ENCODE measurements around the gene SLC23A1. TPM values are rescaled to one million over a fixed set of nuclear protein-coding genes. Genes with fewer than 3 reads are reported as not detected.
"Not testable (repeated sequence)": the region's sequence is repeated elsewhere in the genome, so short reads cannot be mapped to it uniquely, and the experiment has no call there.

SLC23A1 gene
- total RNA-seq, 1 donor from 2014 or later: not detected

DNA sequence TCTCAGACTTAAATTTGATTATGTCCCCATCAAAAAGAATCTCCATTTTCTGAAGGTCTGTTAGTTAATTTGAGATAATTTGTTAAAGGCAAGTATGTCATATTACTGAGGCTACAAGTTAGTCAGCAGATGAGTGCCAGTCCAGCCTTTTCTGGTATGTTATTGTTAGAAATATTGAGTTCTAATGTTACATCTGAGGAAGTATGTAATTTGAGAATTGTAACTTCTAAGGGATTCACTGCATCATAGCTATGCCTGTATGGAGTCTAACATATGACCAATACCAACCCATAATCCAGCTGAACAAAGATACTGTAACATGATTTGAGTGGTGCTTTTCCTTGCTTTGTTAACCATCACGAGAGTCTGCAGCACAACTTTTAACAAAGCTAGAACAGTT is 13.9 kb downstream of the SLC23A1 start:
- DNase-seq: no peak

DNA sequence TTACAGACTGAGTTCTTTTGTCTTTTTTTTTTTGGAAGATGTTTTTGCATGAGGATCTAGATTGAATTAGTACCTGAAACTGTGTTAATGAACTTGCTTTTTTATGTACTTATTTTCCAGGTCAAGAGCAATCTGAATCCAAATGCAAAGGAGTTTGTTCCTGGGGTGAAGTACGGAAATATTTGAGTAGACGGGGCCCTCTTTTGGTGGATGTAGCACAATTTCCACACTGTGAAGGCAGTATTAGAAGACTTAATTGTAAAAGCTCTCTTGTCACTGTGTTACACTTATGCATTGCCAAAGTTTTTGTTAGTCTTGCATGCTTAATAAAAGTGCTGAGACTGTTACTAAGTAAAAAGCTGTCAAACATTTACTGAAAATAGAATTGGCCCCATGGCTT is 14.5 kb downstream of the SLC23A1 start:
- DNase-seq: no peak

DNA sequence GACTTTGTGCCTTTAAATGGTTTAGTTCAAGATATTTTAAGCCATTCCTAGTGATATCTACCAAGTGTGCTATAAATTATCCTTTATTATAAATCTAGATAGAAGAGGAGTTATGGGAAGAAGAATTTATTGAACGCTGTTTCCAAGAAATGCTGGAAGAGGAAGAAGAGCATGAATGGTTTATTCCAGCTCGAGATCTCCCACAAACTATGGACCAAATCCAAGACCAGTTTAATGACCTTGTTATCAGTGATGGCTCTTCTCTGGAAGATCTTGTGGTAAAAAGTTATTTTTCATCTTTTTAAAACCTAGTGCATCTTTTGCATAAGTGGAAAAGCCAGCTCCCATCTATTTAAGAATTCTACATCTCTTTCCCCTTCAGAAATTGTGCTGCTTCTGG is 18.6 kb downstream of the SLC23A1 start:
- DNase-seq: no peak

DNA sequence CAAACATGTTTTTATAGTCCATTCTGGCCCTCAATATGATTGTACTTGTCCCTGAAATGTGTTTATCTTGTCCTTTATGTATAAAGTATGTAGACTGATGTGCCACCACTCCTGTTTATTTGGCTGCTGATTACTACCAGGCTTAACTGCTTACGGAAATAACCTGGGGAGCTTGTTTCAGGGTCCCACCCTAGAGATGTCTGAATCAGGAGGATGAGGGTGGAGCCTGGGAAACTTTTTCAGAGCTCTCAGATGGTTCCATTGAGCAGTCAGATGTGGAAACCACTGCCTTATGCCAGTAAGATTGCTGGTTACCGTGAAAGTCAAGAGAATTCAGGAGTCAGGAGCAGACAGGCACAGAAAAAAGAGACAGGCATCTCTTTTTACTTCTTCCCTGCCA is 19.2 kb downstream of the SLC23A1 start:
- DNase-seq: no peak

DNA sequence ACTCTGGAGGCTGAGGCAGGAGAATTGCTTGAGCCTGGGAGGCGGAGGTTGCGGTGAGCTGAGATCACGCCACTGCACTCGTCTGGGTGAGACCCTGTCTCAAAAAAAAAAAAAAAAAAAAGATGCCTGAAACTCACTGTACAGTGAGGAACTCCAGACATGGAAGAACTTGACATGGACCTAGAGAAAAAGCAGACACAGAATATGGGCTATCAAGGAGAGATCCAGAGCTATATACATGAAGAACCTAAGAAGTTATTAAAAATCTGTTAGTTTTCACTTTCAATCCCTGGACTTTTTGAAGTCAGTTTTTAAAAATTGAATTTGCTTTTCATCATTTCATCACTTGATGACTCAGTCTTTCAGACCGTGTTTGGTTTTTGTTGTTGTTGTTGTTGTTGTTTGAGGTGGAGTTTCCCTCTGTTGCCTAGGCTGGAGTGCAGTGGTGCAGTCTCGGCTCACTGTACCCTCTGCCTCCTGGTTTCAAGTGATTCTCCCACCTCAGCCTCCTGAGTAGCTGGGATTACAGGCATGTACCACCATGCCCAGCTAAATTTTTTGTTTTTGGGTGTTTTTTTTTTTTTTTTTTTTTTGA is 21.2 kb downstream of the SLC23A1 start:
- DNase-seq: no peak

DNA sequence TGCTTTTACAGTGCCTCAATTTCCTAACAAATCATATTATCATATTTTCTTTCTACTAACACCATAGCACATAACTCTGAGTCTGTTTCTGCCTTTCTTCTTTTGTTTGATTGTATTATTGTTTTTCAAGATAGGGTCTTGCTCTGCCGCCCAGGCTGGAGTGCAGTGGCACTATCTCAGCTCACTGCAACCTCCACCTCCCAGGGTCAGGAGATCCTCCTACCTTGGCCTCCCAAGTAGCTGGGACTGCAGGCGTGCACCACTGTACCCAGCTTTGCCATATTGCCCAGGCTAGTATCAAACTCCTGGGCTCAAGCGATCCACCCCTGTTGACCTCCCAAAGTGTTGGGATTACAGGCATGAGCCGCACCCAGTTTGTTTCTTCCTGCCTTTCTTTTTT is 22.7 kb downstream of the SLC23A1 start:
- DNase-seq: no peak

- DNase-seq: no peak
Observed at GRCh38 chr5:139358064-139358463, 25.0 kb downstream of the SLC23A1 start.

- DNase-seq: not testable (repeated sequence)
Observed at GRCh38 chr5:139355900-139356299, 27.2 kb downstream of the SLC23A1 start.

DNA sequence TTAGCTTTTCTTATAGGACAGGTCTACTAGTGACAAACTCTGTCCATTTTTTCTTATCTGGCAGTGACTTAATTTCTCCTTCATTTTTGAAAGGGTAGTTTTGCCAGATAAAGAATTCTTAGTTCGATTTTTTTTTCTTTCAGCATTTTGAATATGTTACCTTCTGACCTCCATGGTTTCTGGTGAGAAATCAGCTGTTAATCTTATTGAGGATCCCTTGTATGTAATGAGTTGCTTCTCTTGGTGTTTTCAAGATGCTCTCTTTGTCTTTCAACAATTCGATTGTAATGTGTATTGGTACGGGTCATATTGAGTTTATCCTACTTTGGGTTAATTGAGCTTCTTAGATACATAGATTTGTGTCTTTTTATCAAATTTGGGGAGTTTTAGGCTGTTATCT is 28.9 kb downstream of the SLC23A1 start:
- no peak for DNase-seq

DNA sequence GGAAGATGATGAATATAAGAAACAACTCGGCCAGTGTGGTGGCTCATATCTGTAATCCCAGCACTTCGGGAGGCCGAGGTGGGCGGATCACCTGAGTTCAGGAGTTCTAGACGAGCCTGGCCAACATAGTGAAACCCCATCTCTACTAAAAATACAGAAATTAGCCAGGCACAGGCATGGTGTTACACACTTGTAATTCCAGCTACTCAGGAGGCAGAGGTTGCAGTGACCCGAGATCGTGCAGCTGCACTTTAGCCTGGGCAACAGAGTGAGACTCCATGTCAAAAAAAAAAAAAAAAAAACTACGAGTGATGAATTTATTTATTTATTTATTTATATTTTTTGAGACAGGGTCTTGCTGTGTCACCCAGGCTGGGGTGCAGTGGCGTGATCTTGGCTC is 35.2 kb downstream of the SLC23A1 start:
- not testable (repeated sequence) for DNase-seq

DNA sequence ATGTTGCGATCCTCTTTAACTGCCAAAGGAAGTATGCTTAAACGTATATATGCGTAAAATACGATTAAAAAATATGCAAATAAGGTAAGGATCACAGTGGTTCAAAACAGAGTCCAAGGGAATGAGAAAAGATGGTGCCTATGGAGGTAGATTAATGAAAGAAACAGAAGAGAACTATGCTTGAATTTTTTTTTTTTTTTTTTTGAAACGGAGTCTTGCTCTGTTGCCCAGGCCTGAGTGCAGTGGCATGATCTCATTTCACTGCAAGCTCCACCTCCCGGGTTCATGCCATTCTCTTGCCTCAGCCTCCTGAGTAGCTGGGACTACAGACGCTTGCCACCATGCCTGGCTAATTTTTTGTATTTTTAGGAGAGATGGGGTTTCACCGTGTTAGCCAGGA is 37.7 kb downstream of the SLC23A1 start:
- DNase-seq: not testable (repeated sequence)

DNA sequence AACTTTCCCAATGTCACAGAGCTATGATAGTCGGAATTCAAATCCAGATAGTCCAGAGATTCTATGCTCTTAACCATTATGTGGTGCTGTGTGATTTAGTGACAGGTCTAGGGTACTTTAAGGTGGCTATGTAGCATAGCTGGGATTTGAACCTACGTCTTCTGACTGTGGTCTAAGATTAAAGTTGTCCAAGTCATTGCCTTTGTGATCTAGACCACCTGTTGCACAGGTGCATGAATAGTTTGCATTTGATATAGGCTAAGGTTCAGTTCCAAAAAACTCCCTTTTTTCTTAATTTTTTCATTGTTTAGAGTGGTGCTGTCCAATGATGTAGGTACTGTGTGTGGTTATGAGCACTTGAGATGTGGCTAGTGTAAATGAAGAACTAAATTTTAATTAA is 38.9 kb downstream of the SLC23A1 start:
- DNase-seq: no peak

- DNase-seq: no peak
Observed at GRCh38 chr5:139343476-139343875, 39.6 kb downstream of the SLC23A1 start.

GRCh38 chr5:139342423-139342723 is 40.7 kb downstream of the SLC23A1 start:
- no peak for DNase-seq

DNA sequence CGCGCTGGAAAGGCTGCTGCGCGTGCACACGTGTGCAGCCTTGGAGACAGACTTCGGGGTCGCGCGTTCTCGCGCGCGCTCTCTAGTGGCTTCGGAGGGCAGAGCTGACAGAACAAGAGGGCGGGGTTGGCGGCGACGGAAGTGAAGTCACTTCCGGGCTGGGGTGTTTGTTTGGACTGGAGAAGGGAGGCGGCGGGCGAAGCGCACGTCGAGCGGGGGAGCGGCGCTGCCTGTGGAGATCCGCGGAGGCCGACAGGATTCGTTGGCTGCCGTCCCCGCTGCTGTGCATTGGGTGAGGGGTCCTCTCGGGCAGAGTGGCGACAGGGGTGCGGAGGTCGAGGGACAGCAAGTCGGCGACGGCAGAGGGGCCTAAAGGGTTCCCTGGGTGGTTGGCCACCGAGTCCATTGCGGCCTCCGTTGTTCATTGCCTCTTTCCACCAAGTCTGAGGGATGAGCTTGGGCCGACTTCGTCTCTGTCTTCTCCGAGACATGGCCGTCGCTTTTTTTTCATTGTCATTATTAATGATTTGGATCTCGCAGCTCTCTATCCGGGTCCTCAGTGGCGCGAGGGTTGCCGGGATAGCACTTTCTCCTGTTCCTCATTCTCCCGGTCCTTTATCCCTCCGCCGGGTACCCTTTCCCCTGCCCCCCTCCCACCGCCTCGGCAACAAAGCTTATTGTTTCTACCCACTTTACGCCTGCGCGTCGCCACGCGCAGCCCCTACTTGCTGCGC is 41.2 kb downstream of the SLC23A1 start, which contains the start of gene PAIP2:
Gene PAIP2 (plus strand): TSS at position 166 of the 734 bp plus-strand sequence. CDS start 21,931 bp downstream, outside the sequence.
- peak; percentile 99 for DNase-seq

- DNase-seq: no peak
Observed at GRCh38 chr5:139341187-139341688, 41.9 kb downstream of the SLC23A1 start.

GRCh38 chr5:139340051-139340450 is 43.0 kb downstream of the SLC23A1 start:
- no peak for DNase-seq

- no peak for DNase-seq
Observed at GRCh38 chr5:139335811-139336210, 47.3 kb downstream of the SLC23A1 start.

Other genes starting within 250 kb of the SLC23A1 start
- gene SIL1, start 184.9 kb downstream of the SLC23A1 start, total RNA-seq: 28.0 TPM
- gene MATR3, start 89.6 kb downstream of the SLC23A1 start, total RNA-seq: 440 TPM
- 117 TPM for gene PAIP2, start 41.4 kb downstream of the SLC23A1 start, total RNA-seq
- 0.62 TPM for gene MZB1, start 6.6 kb upstream of the SLC23A1 start, total RNA-seq
- 30.6 TPM for gene PROB1, start 11.8 kb upstream of the SLC23A1 start, total RNA-seq
- gene SPATA24, start 20.8 kb upstream of the SLC23A1 start, total RNA-seq: 10.2 TPM
- gene DNAJC18, start 56.2 kb upstream of the SLC23A1 start, total RNA-seq: 21.8 TPM
- 7.9 TPM for gene ECSCR, start 79.4 kb upstream of the SLC23A1 start, total RNA-seq
- not detected for gene SMIM33, start 87.7 kb upstream of the SLC23A1 start, total RNA-seq
- 38.9 TPM for gene STING1, start 99.5 kb upstream of the SLC23A1 start, total RNA-seq
- 77.1 TPM for gene UBE2D2, start 178.0 kb upstream of the SLC23A1 start, total RNA-seq